ENCODE results near the gene TMEM203.
A peak's percentile ranks its signal among the peaks of the same experiment; 100 is the strongest.

The TMEM203 gene

GRCh38 chr9:137213160-137214060, 8.0 kb upstream of the TMEM203 start:
- H3K4me3 ChIP-seq (replicated peaks; ENCODE audit: low read depth, low read length), result no peak overlapping the region
- DNase-seq (ENCODE audit: low read depth), result no peak
- TF ChIP-seq, protein P1, sequence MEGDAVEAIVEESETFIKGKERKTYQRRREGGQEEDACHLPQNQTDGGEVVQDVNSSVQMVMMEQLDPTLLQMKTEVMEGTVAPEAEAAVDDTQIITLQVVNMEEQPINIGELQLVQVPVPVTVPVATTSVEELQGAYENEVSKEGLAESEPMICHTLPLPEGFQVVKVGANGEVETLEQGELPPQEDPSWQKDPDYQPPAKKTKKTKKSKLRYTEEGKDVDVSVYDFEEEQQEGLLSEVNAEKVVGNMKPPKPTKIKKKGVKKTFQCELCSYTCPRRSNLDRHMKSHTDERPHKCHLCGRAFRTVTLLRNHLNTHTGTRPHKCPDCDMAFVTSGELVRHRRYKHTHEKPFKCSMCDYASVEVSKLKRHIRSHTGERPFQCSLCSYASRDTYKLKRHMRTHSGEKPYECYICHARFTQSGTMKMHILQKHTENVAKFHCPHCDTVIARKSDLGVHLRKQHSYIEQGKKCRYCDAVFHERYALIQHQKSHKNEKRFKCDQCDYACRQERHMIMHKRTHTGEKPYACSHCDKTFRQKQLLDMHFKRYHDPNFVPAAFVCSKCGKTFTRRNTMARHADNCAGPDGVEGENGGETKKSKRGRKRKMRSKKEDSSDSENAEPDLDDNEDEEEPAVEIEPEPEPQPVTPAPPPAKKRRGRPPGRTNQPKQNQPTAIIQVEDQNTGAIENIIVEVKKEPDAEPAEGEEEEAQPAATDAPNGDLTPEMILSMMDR (IDR thresholded peaks at IDR 0.05; ENCODE audit: low read length, missing control alignments), result peak; percentile 10

DNA sequence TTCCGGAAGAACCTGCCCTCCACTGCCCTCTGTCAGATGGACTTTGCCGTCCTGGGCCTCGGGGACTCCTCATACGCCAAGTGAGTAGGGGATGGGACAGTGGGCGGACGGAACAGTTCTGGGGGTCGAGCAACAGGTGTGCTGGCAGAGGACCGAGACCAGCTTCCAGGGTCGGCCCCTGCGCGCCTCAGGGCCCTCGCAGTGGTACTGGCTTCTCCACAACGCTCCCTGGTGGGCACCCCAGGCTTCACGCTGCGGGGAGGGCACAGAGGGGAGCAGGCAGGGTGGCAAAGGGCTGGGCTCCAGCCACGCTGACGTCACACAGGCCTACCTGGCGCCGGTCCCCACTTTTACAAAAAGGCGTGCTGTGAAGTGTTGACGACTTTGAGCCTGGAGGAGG, 7.1 kb upstream of the TMEM203 start:
- no peak for DNase-seq (ENCODE audit: low read depth)
- TF ChIP-seq, protein P1 (IDR thresholded peaks at IDR 0.05; ENCODE audit: low read length, missing control alignments), result no peak
- H3K4me3 ChIP-seq (replicated peaks; ENCODE audit: low read depth, low read length), result no peak overlapping the region

GRCh38 chr9:137211532-137211931, 6.1 kb upstream of the TMEM203 start:
- DNase-seq (ENCODE audit: low read depth), result no peak
- no peak overlapping the region for H3K4me3 ChIP-seq (replicated peaks; ENCODE audit: low read depth, low read length)
- TF ChIP-seq, protein P1 (IDR thresholded peaks at IDR 0.05; ENCODE audit: low read length, missing control alignments), result no peak

GRCh38 chr9:137206602-137207001, 1.2 kb upstream of the TMEM203 start:
- H3K4me3 ChIP-seq (replicated peaks; ENCODE audit: low read depth, low read length), result peak overlapping the region; percentile 91
- no peak for DNase-seq (ENCODE audit: low read depth)
- TF ChIP-seq, protein P1 (IDR thresholded peaks at IDR 0.05; ENCODE audit: low read length, missing control alignments), result no peak

DNA sequence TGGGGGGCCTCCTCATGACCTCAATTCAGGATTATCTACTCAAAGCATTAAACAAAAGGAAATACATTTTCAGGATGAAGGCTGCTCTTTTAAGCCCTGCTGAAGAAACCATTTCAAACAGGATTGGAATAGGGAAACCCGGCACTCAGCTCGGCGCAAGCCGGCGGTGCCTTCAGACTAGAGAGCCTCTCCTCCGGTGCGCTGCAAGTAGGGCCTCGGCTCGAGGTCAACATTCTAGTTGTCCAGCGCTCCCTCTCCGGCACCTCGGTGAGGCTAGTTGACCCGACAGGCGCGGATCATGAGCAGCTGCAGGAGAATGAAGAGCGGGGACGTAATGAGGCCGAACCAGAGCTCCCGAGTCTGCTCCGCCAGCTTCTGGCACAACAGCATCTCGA, 720 bp downstream of the TMEM203 start:
- DNase-seq (ENCODE audit: low read depth), result no peak
- TF ChIP-seq, protein P1 (IDR thresholded peaks at IDR 0.05; ENCODE audit: low read length, missing control alignments), result no peak
- H3K4me3 ChIP-seq (replicated peaks; ENCODE audit: low read depth, low read length), result peak overlapping the region; percentile 91

- H3K4me3 ChIP-seq (replicated peaks; ENCODE audit: low read depth, low read length), result no peak overlapping the region
- no peak for DNase-seq (ENCODE audit: low read depth)
- TF ChIP-seq, protein P1 (IDR thresholded peaks at IDR 0.05; ENCODE audit: low read length, missing control alignments), result no peak
These were observed 2.5 kb downstream of the TMEM203 start for GRCh38 chr9:137202966-137203365.
